HepG2 (cell line): ENCODE data around the gene FMR1. TPM values are rescaled to one million over a fixed set of nuclear protein-coding genes. Genes with fewer than 3 reads are reported as not detected.

Experiments used
- ATAC-seq: fragments of 200-7000 bp; cut with Tn5 transposase; 3 replicates; pipeline ENCODE4 v1.9.1; 2020; ENCODE audit warnings: mild to moderate bottlenecking, moderate library complexity
- BruUV-seq: library from RNA; stranded (reverse); fragments of 400-500 nt; replicated peaks from 2 replicates; lab custom pipeline; 2021; lab: Mats Ljungman, UMichigan
- CTCF ChIA-PET: fragments of 300-600 bp; formaldehyde crosslinking; extraction: SDS; loops from one replicate; lab custom pipeline; 2021; ENCODE audit warnings: low total read pairs, inconsistent platforms, low intra/inter-chr PET ratio; lab: Yijun Ruan, JAX
- POLR2A ChIA-PET: fragments of 350-600 bp; sonication (Branson Sonifier 250); formaldehyde crosslinking; loops from one replicate; lab custom pipeline; 2020; ENCODE audit warnings: antibody characterized with exemption, inconsistent platforms; lab: Yijun Ruan, JAX
- DNase-seq: peaks from one replicate; pipeline ENCODE4 v3.0.0-alpha.2; 2015; ENCODE audit warnings: low spot score
- FAIRE-seq: peaks from 3 replicates; lab custom pipeline; 2011; peaks lifted over from hg19 to GRCh38; lab: Jason Lieb, UNC
- H2AFZ ChIP-seq: one replicate; pipeline ENCODE4 v1.6.1; 2011; ENCODE audit warnings: low read length, inconsistent platforms
- H3K27ac ChIP-seq: fragments of 300-600 bp; 3 replicates; pipeline ENCODE4 v1.8.0; 2011; ENCODE audit warnings: mixed run types, mild to moderate bottlenecking, mixed read lengths, low read length, inconsistent platforms; ENCODE audit not compliant: insufficient read depth; ENCODE audit errors: extremely low read length
- H3K27me3 ChIP-seq, 2 experiments: fragments of 200-600 bp in 1 of 2; 2 replicates in 1 of 2; 3 replicates in 1 of 2; pipeline versions ENCODE4 v1.6.0 to v1.8.0; 2011; ENCODE audit warnings: low read length in 2 of 2, mild to moderate bottlenecking in 2 of 2, moderate library complexity in 2 of 2, inconsistent platforms in 1 of 2; ENCODE audit not compliant: insufficient read depth in 2 of 2, control insufficient read depth in 1 of 2
- H3K36me3 ChIP-seq, 2 experiments: fragments of 200-600 bp in 1 of 2; replicated peaks in 1 of 2; 2 replicates in 1 of 2; 3 replicates in 1 of 2; pipeline versions ENCODE4 v1.5.1 to v1.8.0; 2011; ENCODE audit warnings: low read length in 2 of 2, inconsistent platforms in 1 of 2; ENCODE audit not compliant: insufficient read depth in 2 of 2, control insufficient read depth in 1 of 2
- H3K4me1 ChIP-seq: 2 replicates; pipeline ENCODE4 v1.5.1; 2012; ENCODE audit warnings: low read length, inconsistent platforms; ENCODE audit not compliant: insufficient read depth
- H3K4me2 ChIP-seq: 2 replicates; pipeline ENCODE4 v1.6.0; 2011; ENCODE audit warnings: low read depth, low read length, inconsistent platforms
- H3K4me3 ChIP-seq, 3 experiments: fragments of 200-600 bp in 1 of 3; sonication (generic), shearing (Covaris generic) in 1 of 3; replicated peaks in 1 of 3; 2 replicates each; pipeline ENCODE4 v1.5.1; 2011 to 2016; ENCODE audit warnings: low read length in 3 of 3, inconsistent platforms in 2 of 3, low read depth in 2 of 3, mild to moderate bottlenecking in 2 of 3, control low read depth in 1 of 3, mixed read lengths in 1 of 3; ENCODE audit not compliant: insufficient read depth in 1 of 3
- H3K79me2 ChIP-seq: one replicate; pipeline ENCODE4 v1.6.1; 2011; ENCODE audit warnings: low read length, inconsistent platforms; ENCODE audit not compliant: insufficient read depth
- H3K9ac ChIP-seq: 2 replicates; pipeline ENCODE4 v1.6.0; 2011; ENCODE audit warnings: mild to moderate bottlenecking, low read depth, low read length, inconsistent platforms; ENCODE audit not compliant: insufficient read depth
- H3K9me3 ChIP-seq: 2 replicates; pipeline ENCODE4 v1.5.1; 2012; ENCODE audit warnings: mild to moderate bottlenecking, low read length
- H4K20me1 ChIP-seq: 2 replicates; pipeline ENCODE4 v1.6.0; 2011; ENCODE audit warnings: inconsistent platforms, mild to moderate bottlenecking, low read length, moderate library complexity; ENCODE audit not compliant: insufficient read depth
- KDM1A ChIP-seq: IDR thresholded peaks from 2 replicates; pipeline ENCODE4 v1.6.1; 2016; ENCODE audit warnings: missing compliant biosample characterization
- NFIB ChIP-seq: sonication (generic); formaldehyde crosslinking; IDR thresholded peaks from 2 replicates; pipeline ENCODE4 v1.9.0; 2021; ENCODE audit warnings: missing genetic modification reagents, mild to moderate bottlenecking, borderline replicate concordance
- NONO ChIP-seq, 2 experiments: fragments of 450-650 bp in 1 of 2; sonication (generic) in 1 of 2; formaldehyde crosslinking in 1 of 2; IDR thresholded peaks in 1 of 2; conservative IDR thresholded peaks in 1 of 2; 2 replicates each; pipeline versions ENCODE4 v1.6.1 to v1.8.0; 2017 to 2022; ENCODE audit warnings: mild to moderate bottlenecking in 1 of 2, missing genetic modification reagents in 1 of 2, moderate library complexity in 1 of 2
- SALL1 ChIP-seq: sonication (generic); formaldehyde crosslinking; IDR thresholded peaks from 2 replicates; pipeline ENCODE4 v1.8.0; 2022; ENCODE audit warnings: mild to moderate bottlenecking, missing genetic modification reagents
- SKI ChIP-seq: fragments of 450-650 bp; IDR thresholded peaks from one replicate; pipeline ENCODE4 v1.6.1; 2018; ENCODE audit warnings: mild to moderate bottlenecking; ENCODE audit not compliant: partially characterized antibody
- SP140L ChIP-seq: sonication (generic); formaldehyde crosslinking; IDR thresholded peaks from 2 replicates; pipeline ENCODE4 v1.4.0; 2020; ENCODE audit warnings: missing genetic modification reagents, borderline replicate concordance
- SRSF9 ChIP-seq: fragments of 200-400 bp; formaldehyde crosslinking; IDR thresholded peaks from 2 replicates; pipeline ENCODE4 v1.6.1; 2018; ENCODE audit warnings: borderline replicate concordance, mild to moderate bottlenecking, low read depth, low read length; ENCODE audit not compliant: insufficient read depth, poor library complexity, severe bottlenecking
- ZFP90 ChIP-seq: sonication (generic); formaldehyde crosslinking; IDR thresholded peaks from 2 replicates; pipeline ENCODE4 v1.8.0; 2022; ENCODE audit warnings: missing genetic modification reagents, mild to moderate bottlenecking, inconsistent platforms, borderline replicate concordance
- ZNF205 ChIP-seq: IDR thresholded peaks from 2 replicates; pipeline ENCODE4 v1.6.1; 2018; ENCODE audit warnings: missing biosample characterization, missing genetic modification reagents
- ZNF263 ChIP-seq: sonication (generic); formaldehyde crosslinking; IDR thresholded peaks from 2 replicates; pipeline ENCODE4 v1.4.0; 2020; ENCODE audit warnings: missing genetic modification reagents
- ZNF30 ChIP-seq: sonication (generic); formaldehyde crosslinking; IDR thresholded peaks from 2 replicates; pipeline ENCODE4 v1.5.0; 2020; ENCODE audit warnings: mild to moderate bottlenecking, missing genetic modification reagents
- ZNF770 ChIP-seq: sonication (generic); formaldehyde crosslinking; IDR thresholded peaks from 2 replicates; pipeline ENCODE4 v1.5.0; 2020; ENCODE audit warnings: mild to moderate bottlenecking, missing genetic modification reagents
- in situ Hi-C: cut with HindIII; loops from 2 replicates; pipeline ENCODE4 v1.10.0; 2017; ENCODE audit warnings: low pct_unique_long_range_greater_than_20kb; ENCODE audit not compliant: extremely low pct_ligation_motif_present
- intact Hi-C: fragments of 100-400 bp; cut with micrococcal nuclease; formaldehyde crosslinking; loops from one replicate; pipeline ENCODE4 v1.10.0; 2022; ENCODE audit not compliant: unreplicated experiment
- polyA plus RNA-seq, 8 experiments: library from polyadenylated mRNA; depleted of rRNA in 3 of 8; stranded (reverse) in 7 of 8; unstranded in 1 of 8; fragments of >200 nt; fragmentation: Illumina TruSeq in 4 of 8; extraction: Trizol in 4 of 8; gene quantifications; 2 replicates each; pipeline versions ENCODE4 v1.2.1 to v1.2.3, GENCODE V29; 2011 to 2016; ENCODE audit warnings: low read depth in 4 of 8, missing spikeins in 1 of 8, mixed read lengths in 1 of 8; ENCODE audit not compliant: insufficient read depth in 1 of 8
- total RNA-seq, 5 experiments: library from RNA; depleted of rRNA; stranded (reverse); fragments of >200 nt; fragmentation: Illumina TruSeq; extraction: Trizol; gene quantifications; 2 replicates each; pipeline ENCODE4 v1.2.3, GENCODE V29; 2016; ENCODE audit warnings: low read depth in 1 of 5

The FMR1 gene
- total and polyA plus RNA-seq, 2 of the 13 experiments (the other 11 are each of a cell fraction or from before 2014, with no cell fraction given) = 27.8 to 49.6 TPM

GRCh38 chrX:147893741-147894140, 18.0 kb upstream of the FMR1 start:
- no peaks in the 10 kb centered on the region for H3K27me3 ChIP-seq
- H2AFZ ChIP-seq = no peak overlapping the region
- no peak overlapping the region for H3K4me3 ChIP-seq
- BruUV-seq = no TSS peak
- intact Hi-C loops = no loop called here
- H3K36me3 ChIP-seq = no peaks in the 10 kb centered on the region
- in situ Hi-C loops = no loop called here
- H3K27ac ChIP-seq = no peak overlapping the region
- no peaks in the 10 kb centered on the region for H3K79me2 ChIP-seq
- peaks cover 21% of the 10 kb centered on the region for H3K4me1 ChIP-seq
- no peaks in the 10 kb centered on the region for H3K9me3 ChIP-seq
- CTCF ChIA-PET = no interaction called here
- POLR2A ChIA-PET = no interaction called here
- ATAC-seq = no peak
- no peak for TF ChIP-seq SKI
- TF ChIP-seq ZNF30 = no peak
- TF ChIP-seq SRSF9 = no peak
- no peak for TF ChIP-seq NFIB
- TF ChIP-seq SP140L (CRISPR knock-in tag) = no peak
- TF ChIP-seq NONO (IDR thresholded peaks at IDR 0.05) = no peak
- TF ChIP-seq NONO (CRISPR knock-in tag; conservative IDR thresholded peaks at IDR 0.05) = no peak
- no peak for TF ChIP-seq ZNF263 (CRISPR knock-in tag)
- TF ChIP-seq SALL1 (CRISPR knock-in tag) = no peak
- no peak for TF ChIP-seq ZNF770 (CRISPR knock-in tag)
- TF ChIP-seq KDM1A (CRISPR knock-in tag) = no peak
- TF ChIP-seq ZNF205 (CRISPR knock-in tag) = no peak
- no peak for TF ChIP-seq ZFP90 (CRISPR knock-in tag)
- TF ChIP-seq, all 625 proteins: peak for 0
- H4K20me1 ChIP-seq = no peaks in the 10 kb centered on the region
- no peak overlapping the region for H3K9ac ChIP-seq
- no peak overlapping the region for H3K4me2 ChIP-seq
- DNase-seq (no peak), FAIRE-seq (no peak)
